GM11168 (cell line): Measurements from ENCODE around the gene PAEP.
"Not testable (repeated sequence)": the region's sequence is repeated elsewhere in the genome, so short reads cannot be mapped to it uniquely, and the experiment has no call there.

Experiments
- in situ Hi-C: fragments of 300-500 bp; cut with MboI; formaldehyde crosslinking; loops from one replicate; pipeline ENCODE4 v1.12.0; 2022; ENCODE audit warnings: low sequenced_read_pairs; ENCODE audit not compliant: unreplicated experiment

PAEP gene

GRCh38 chr9:135561391-135562234 lies at the start of gene PAEP:
Gene PAEP (plus strand): TSS chr9:135561756.
- in situ Hi-C loops: no loop called here

DNA sequence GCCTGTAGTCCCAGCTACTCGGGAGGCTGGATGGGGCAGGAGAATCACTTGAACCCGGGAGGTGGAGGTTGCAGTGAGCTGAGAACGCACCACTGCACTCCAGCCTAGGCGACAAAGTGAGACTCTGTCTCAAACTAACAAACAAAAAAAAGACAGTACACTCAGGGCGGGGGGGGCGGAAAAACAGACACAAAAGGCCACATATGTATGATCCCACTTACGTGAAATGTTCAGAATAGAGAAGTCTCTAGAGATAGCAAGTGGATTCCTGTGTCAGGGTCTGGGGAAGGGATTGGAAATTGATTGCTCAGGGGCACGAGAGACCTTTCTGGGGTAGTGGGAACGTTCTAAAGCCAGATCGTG lies 49.3 kb upstream of the PAEP start:
- in situ Hi-C loops: no loop called here

DNA sequence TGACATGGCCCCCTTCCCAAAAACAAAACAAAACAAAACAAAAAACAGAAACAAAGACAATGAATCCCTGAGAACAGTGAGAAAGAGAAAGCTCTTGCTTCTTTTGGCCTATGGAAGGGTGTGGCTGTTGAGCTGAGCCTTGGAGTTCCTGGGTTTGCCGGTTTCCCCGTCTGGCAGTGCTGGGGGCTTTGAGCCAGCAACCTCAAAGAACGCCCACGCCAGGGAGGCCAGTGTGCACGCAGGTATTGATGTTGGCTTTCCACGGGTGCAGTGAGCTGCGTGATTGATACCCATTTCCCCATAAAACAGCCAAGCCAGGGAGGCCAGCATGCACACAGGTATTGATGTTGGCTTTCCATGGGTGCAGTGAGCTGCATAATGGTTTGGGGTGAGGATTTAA lies 48.7 kb upstream of the PAEP start:
- in situ Hi-C loops: no loop called here

GRCh38 chr9:135513351-135513846 lies 48.2 kb upstream of the PAEP start:
- in situ Hi-C loops: no loop called here

GRCh38 chr9:135513906-135514305 lies 47.6 kb upstream of the PAEP start:
- in situ Hi-C loops: not testable (repeated sequence)

GRCh38 chr9:135514342-135515082 lies 47.0 kb upstream of the PAEP start:
- in situ Hi-C loops: no loop called here

- in situ Hi-C loops: no loop called here
Observed at GRCh38 chr9:135515083-135515951, 46.2 kb upstream of the PAEP start.

GRCh38 chr9:135516132-135516860 lies 45.3 kb upstream of the PAEP start:
- in situ Hi-C loops: no loop called here

DNA sequence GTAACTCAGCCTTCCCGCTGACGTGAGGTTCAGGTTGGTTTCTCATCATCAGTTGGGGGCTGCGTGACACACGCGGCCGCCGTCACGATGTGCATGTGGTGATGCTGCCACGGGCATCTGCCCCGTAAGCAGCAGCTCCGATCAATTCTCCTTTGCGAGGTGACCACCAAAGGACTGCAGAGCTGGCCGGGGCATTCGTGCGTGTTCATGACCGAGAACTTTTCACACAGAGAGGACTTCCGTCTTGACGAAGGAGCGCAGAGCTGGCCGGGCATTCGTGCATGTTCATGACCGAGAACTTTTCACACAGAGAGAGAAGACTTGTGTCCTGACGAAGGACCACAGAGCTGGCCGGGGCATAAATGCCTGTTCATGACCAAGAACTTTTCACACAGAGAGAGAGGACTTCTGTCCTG lies 44.1 kb upstream of the PAEP start:
- in situ Hi-C loops: no loop called here

DNA sequence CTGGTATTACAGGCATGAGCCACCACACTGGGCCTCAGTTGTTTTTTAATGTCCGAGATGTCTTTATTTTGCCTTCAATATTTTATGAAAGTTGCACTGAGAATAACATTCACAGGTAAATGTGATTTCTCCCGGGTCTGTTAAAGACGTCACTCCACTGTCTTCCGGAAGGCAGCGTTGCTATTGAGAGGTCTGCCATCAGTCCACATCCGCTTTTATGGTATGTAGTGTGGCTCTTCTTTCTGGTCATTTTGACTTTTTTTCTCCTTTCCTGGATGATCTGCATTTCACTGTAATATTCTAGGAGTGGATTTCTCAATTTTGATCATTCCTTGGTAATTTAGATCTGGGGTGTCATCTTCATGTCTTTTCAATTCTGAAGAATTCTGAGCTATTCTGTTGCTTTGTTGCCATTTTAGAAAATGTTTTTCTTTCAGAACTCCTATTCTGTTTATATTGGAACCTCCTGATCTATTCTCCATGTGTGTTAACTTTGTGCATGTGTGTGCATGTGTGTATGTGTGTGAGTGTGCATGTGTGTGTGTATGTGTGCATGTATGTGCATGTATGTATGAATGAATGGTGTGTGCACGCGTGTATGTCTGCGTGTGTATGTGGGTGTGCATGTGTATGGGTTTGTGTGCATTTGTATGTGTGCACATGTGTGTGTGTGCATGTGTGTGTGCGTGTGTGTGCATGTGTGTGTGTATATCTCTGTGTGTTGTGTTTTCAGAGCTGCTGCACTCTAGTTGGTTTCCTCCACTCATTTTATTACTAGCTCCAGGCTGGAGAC lies 42.2 kb upstream of the PAEP start:
- in situ Hi-C loops: no loop called here

- in situ Hi-C loops: no loop called here
Observed at GRCh38 chr9:135520916-135521607, 40.5 kb upstream of the PAEP start, which contains the start of gene LCN1. Gene LCN1 (plus strand): TSS chr9:135521440. CDS start chr9:135521498, 58 bp downstream.

DNA sequence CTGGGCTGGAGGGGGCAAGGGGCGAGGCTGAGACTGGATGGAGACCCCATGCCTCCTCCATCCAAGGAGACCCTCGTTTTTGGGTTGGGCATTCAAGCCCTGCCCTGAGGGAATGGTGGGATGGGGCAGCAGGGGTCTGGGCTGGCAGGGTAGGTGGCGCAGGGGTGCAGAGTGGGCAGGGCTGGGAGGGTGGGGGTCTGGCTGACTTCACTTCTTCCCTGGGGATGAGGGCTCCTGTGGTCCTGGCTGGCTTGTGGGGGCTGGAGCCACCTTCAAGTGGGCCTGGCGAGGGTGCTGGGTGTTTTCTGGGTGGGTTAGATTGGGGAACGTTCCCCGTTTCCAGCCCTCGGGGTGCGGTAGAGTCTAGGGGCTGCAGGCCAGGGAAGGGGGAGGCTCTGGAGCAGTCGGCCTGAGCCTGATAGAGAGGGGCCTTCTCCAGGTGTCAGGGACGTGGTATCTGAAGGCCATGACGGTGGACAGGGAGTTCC lies 39.9 kb upstream of the PAEP start:
- in situ Hi-C loops: no loop called here

DNA sequence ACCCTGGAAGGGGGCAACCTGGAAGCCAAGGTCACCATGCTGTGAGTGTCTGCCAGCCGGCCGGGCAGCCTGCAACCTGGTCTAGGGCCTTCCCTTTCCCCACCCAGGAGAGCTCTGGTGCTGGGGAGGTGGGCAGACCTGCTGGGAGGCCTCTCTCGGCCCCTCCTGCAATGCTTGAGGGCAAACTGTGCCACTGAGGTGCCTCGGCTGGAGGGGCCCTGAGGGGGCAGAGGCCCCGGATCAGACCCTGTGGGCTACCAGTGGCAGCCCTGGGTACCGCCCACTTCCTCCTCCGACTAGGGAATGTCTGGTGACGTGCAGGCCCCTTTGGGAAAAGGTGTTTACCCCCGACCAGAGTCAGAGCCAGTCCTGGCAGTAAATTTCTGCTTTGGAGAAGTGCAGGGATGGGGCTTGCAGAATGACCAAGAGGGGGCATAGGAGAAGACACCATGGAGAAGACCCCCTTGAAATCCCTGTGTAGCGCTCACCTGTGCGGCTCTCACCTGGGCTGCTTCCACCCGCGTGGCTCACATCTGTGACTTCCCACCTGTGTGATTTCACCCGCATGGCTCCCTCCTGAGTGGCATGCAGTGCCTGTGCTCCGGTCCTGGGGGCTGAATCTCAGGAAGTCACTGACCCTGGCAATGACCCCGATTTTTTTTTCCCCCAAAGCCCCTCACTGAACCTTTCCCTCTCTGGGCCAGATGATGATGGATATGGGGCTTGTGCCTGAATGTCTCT lies 39.2 kb upstream of the PAEP start:
- in situ Hi-C loops: no loop called here

GRCh38 chr9:135522931-135523330 lies 38.6 kb upstream of the PAEP start:
- in situ Hi-C loops: no loop called here

- in situ Hi-C loops: no loop called here
Observed at GRCh38 chr9:135523521-135524129, 37.9 kb upstream of the PAEP start.

GRCh38 chr9:135524130-135524861 lies 37.3 kb upstream of the PAEP start:
- in situ Hi-C loops: no loop called here
